ENCODE results near the gene HOXB7. TPM values are rescaled to one million over a fixed set of nuclear protein-coding genes. Genes with fewer than 3 reads are reported as not detected.

HOXB7 gene
- total and polyA plus RNA-seq, 2 experiments from 2014 or later = not detected

GRCh38 chr17:48608494-48608834 is 2.4 kb downstream of the HOXB7 start:
- Histone ChIP-seq H3K27ac (ENCODE audit: low read depth) (no peak overlapping the region), H3K27me3 (ENCODE audit: insufficient read depth) (peaks cover 100% of the 10 kb centered on the region), H4K20me1 (replicated peaks; ENCODE audit: insufficient read depth) (peaks cover 64% of the 10 kb centered on the region), H3K36me3 (ENCODE audit: insufficient read depth) (no peaks in the 10 kb centered on the region; the same call in 1 of the 2 replicates), H3K4me3 (no peak overlapping the region), H2AFZ (no peak overlapping the region), H3K4me1 (ENCODE audit: insufficient read depth) (peaks cover 50% of the 10 kb centered on the region), H3K9me2 (ENCODE audit: insufficient read depth) (no peaks in the 10 kb centered on the region), H3F3A (replicated peaks; ENCODE audit: low read depth) (peaks cover 55% of the 10 kb centered on the region), H3K79me2 (replicated peaks; ENCODE audit: insufficient read depth) (no peaks in the 10 kb centered on the region), H3K4me2 (no peak overlapping the region)
- Mint-ChIP-seq H3K4me3 (no peak overlapping the region), H3K9me3 (peaks cover 2% of the 10 kb centered on the region; the same call in 2 of the 3 replicates), H3K4me1 (peaks cover 24% of the 10 kb centered on the region), H3K36me3 (ENCODE audit: low read depth) (no peaks in the 10 kb centered on the region; the same call in 2 of the 3 replicates), H3K27me3 (ENCODE audit: insufficient read depth, low read depth, poor library complexity) (peaks cover 99% of the 10 kb centered on the region), H3K27ac (no peak overlapping the region)
- ATAC-seq (no peak), DNase-seq (ENCODE audit: low spot score) (no peak)
- TF ChIP-seq EZH2phosphoT487 (IDR thresholded peaks at IDR 0.05; ENCODE audit: unreplicated experiment) (no peak), EZH2 (IDR thresholded peaks at IDR 0.05; ENCODE audit: low read depth, unreplicated experiment) (peak; percentile 86)

- H3K4me1 Mint-ChIP-seq = peaks cover 18% of the 10 kb centered on the region
- H3K27me3 Mint-ChIP-seq (ENCODE audit: insufficient read depth, low read depth, poor library complexity) = peaks cover 100% of the 10 kb centered on the region
- DNase-seq (ENCODE audit: low spot score) (no peak), ATAC-seq (no peak)
- Histone ChIP-seq H3K27me3 (ENCODE audit: insufficient read depth) (peaks cover 100% of the 10 kb centered on the region), H3K36me3 (ENCODE audit: insufficient read depth) (no peaks in the 10 kb centered on the region; the same call in 1 of the 2 replicates), H3K4me1 (ENCODE audit: insufficient read depth) (peaks cover 42% of the 10 kb centered on the region), H3K79me2 (replicated peaks; ENCODE audit: insufficient read depth) (no peaks in the 10 kb centered on the region), H3F3A (replicated peaks; ENCODE audit: low read depth) (peaks cover 56% of the 10 kb centered on the region), H3K9me2 (ENCODE audit: insufficient read depth) (no peaks in the 10 kb centered on the region), H3K27ac (ENCODE audit: low read depth) (no peak overlapping the region), H3K4me2 (no peak overlapping the region), H2AFZ (no peak overlapping the region), H3K4me3 (no peak overlapping the region), H4K20me1 (replicated peaks; ENCODE audit: insufficient read depth) (peaks cover 68% of the 10 kb centered on the region)
- peaks cover 4% of the 10 kb centered on the region; the same call in 2 of the 3 replicates for H3K9me3 Mint-ChIP-seq
- no peak for TF ChIP-seq ZNF462 (CRISPR knock-in tag; IDR thresholded peaks at IDR 0.05)
- peak; percentile 62 for TF ChIP-seq EZH2 (IDR thresholded peaks at IDR 0.05; ENCODE audit: low read depth, unreplicated experiment)
- TF ChIP-seq STAT1 (IDR thresholded peaks at IDR 0.05; ENCODE audit: unreplicated experiment) = no peak
- H3K36me3 Mint-ChIP-seq (ENCODE audit: low read depth) = no peaks in the 10 kb centered on the region; the same call in 2 of the 3 replicates
- no peak overlapping the region for H3K27ac Mint-ChIP-seq
- no peak overlapping the region for H3K4me3 Mint-ChIP-seq
Observed at GRCh38 chr17:48606892-48607614, 3.8 kb downstream of the HOXB7 start.

All from GM23338 (cell line).